IPS DF 19.7 (cell line): ENCODE results near the gene APOC1.

ENCODE experiments used
- DNase-seq: peaks from one replicate; pipeline ENCODE4 v3.0.0-alpha.2; 2013; ENCODE audit warnings: low read depth, low spot score

Gene APOC1

DNA sequence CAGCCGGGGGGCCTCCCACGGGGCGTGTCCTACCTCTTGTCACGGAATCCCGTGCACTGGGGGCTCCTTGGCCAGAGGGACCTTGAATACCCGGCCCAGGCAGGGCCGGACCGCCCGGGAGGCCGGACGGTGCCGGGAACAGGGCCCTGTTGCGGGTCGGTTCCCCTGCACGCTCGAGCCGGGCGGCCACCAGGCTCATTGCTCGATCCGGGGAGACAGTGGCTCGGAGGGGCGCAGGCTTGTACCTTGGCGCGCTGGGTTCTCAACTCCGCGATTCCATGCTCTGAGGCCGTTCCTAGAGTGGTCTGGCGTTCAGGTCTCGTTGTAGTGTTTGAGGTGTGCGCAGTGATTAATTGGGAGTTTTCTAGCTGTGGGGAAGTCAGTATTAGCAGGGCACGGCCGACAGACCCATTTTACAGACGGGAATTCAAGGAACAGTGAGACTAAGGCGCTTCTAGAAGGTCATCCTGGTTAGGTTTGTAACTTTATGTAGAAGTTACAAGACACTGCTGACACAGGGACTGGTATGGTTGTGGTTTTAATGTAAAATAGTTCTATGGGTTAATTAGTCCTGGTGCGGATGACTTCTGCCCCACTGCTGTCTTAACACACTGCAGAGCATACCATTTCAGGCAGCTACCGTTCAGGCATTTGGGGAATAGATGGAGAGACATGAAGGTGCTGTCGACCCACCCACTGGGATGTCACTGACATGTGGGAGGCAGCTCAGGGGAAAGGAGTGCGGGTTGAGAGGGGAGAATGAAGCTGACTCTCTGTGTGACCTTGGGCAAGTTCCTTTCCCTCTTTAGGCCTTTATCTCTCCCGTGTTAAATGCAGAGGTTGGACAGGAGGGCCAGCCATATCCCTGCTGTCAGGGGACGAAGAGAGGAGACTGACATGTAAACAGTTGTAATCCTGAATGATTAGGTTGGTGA lies 41.4 kb downstream of the APOC1 start:
- DNase-seq, result no peak

DNA sequence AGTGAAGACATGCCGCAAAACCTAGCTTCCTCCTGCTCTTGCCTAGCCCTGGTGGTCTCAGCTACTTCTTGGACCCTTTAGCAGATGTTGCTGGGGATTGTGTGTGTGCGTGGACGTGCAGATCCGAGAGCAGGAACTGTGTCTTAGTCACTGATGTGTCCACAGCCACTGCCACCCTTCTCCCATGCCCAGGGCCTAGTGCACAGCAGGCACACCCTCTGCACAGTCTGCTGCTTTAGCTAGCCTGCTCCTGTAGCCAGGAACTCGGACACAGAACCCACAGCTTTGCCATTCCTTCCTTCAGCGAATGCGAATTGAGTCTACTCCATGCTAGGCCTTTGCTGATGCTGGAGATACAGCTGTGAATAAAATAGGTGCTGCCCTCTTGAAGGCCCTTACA lies 43.1 kb downstream of the APOC1 start:
- DNase-seq, result no peak

DNA sequence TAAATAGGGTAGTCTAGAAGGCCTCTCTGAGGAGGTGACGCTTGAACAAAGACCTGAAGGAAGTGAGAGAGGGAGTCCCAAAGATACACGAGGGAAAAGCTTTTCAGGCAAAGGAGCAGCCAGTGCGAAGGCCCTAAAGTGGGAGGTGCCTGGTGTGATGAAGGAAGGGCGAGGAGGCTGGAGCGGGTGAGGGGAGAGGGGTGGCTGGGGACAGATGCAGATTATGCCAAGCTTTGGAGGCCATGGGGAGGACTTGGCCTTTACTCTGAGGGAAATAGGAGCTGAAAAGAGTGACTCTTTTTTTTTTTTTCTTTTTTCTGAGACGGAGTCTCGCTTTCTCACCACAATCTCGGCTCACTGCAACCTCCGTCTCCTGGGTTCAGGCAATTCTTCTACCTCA lies 43.7 kb downstream of the APOC1 start:
- DNase-seq, result no peak

- no peak for DNase-seq
These were observed 45.3 kb downstream of the APOC1 start for GRCh38 chr19:44959691-44960090.

GRCh38 chr19:44960906-44961728 lies 46.7 kb downstream of the APOC1 start:
- DNase-seq, result no peak

- no peak for DNase-seq
These were observed 47.4 kb downstream of the APOC1 start for GRCh38 chr19:44961821-44962220.

GRCh38 chr19:44968118-44968517 lies 53.7 kb downstream of the APOC1 start:
- DNase-seq, result no peak

DNA sequence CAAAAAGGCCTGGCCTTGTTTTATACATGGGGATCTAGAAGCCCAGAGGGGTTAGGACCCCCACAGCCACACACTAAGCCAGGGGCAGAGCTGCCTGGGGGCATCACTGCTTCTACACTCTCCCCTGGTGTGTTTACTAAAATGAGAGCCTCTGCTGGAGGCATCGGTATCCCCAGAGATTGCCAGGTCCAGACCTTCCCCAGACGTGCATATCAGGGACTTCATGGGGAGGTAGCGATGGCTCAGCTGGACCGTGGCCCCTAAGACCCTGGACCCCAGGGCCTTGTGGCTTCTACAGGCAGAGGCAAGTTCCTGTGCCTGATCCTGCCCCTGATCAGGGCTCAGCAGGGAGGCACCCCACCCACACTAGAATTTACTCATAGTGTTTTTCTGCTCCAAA lies 54.3 kb downstream of the APOC1 start:
- DNase-seq, result no peak
